MM.1S (cell line): ENCODE results near the gene FRMD4B.
"Not testable (repeated sequence)": the region's sequence is repeated elsewhere in the genome, so short reads cannot be mapped to it uniquely, and the experiment has no call there.

Experiments
- DNase-seq: peaks from one replicate; pipeline ENCODE4 v3.0.0-alpha.2; 2015
- H2AFZ ChIP-seq: fragments of 300-600 bp; sonication (generic); 2 replicates; pipeline ENCODE4 v1.6.0; 2016; ENCODE audit warnings: antibody characterized with exemption, low read length
- H3F3A ChIP-seq: fragments of 300-600 bp; sonication (generic); 2 replicates; pipeline ENCODE4 v1.6.1; 2016; ENCODE audit warnings: mild to moderate bottlenecking, antibody characterized with exemption, low read length, moderate library complexity, mixed read lengths; ENCODE audit not compliant: insufficient read depth
- H3K27ac ChIP-seq: fragments of 300-600 bp; sonication (generic); 2 replicates; pipeline ENCODE4 v1.5.1; 2016; ENCODE audit warnings: mild to moderate bottlenecking, low read length
- H3K27me3 ChIP-seq: fragments of 300-600 bp; sonication (generic); replicated peaks from 2 replicates; pipeline ENCODE4 v1.6.0; 2016; ENCODE audit warnings: low read length; ENCODE audit not compliant: insufficient read depth
- H3K36me3 ChIP-seq: fragments of 300-600 bp; sonication (generic); replicated peaks from 2 replicates; pipeline ENCODE4 v1.6.1; 2016; ENCODE audit warnings: mild to moderate bottlenecking, low read length, mixed read lengths; ENCODE audit not compliant: insufficient read depth
- H3K4me1 ChIP-seq: fragments of 300-600 bp; sonication (generic); 2 replicates; pipeline ENCODE4 v1.6.1; 2016; ENCODE audit warnings: low read length, mixed read lengths
- H3K4me2 ChIP-seq: fragments of 300-600 bp; sonication (generic); 2 replicates; pipeline ENCODE4 v1.6.0; 2016; ENCODE audit warnings: low read depth, low read length
- H3K4me3 ChIP-seq: fragments of 300-600 bp; sonication (generic); 2 replicates; pipeline ENCODE4 v1.5.1; 2016; ENCODE audit warnings: low read length, mixed read lengths
- H3K79me2 ChIP-seq: fragments of 300-600 bp; sonication (generic); 2 replicates; pipeline ENCODE4 v1.6.1; 2016; ENCODE audit warnings: mixed run types, low read length, mixed read lengths
- H3K9ac ChIP-seq: fragments of 300-600 bp; sonication (generic); 2 replicates; pipeline ENCODE4 v1.6.1; 2016; ENCODE audit warnings: low read length, mixed read lengths
- H3K9me2 ChIP-seq: fragments of 300-600 bp; sonication (generic); replicated peaks from 2 replicates; pipeline ENCODE4 v1.6.1; 2016; ENCODE audit warnings: mild to moderate bottlenecking, low read length, mixed read lengths; ENCODE audit not compliant: insufficient read depth
- H3K9me3 ChIP-seq: fragments of 300-600 bp; sonication (generic); replicated peaks from 2 replicates; pipeline ENCODE4 v1.6.1; 2016; ENCODE audit warnings: mild to moderate bottlenecking, low read length, mixed read lengths; ENCODE audit not compliant: insufficient read depth
- H4K20me1 ChIP-seq: fragments of 300-600 bp; sonication (generic); 2 replicates; pipeline ENCODE4 v1.6.1; 2016; ENCODE audit warnings: mild to moderate bottlenecking, low read length, moderate library complexity, mixed read lengths; ENCODE audit not compliant: insufficient read depth
- CTCF ChIP-seq: fragments of 300-600 bp; sonication (generic); IDR thresholded peaks from 2 replicates; pipeline ENCODE4 v1.5.1; 2016; ENCODE audit warnings: antibody characterized with exemption, low read length, mixed read lengths
- EZH2 ChIP-seq: fragments of 300-600 bp; sonication (generic); optimal IDR thresholded peaks from 2 replicates; pipeline ENCODE3; 2017; ENCODE audit warnings: low read depth, mild to moderate bottlenecking, antibody characterized with exemption, low read length, mixed read lengths
- EZH2phosphoT487 ChIP-seq: fragments of 300-600 bp; sonication (generic); IDR thresholded peaks from 2 replicates; pipeline ENCODE4 v1.6.1; 2018; ENCODE audit warnings: antibody characterized with exemption, low read length

The FRMD4B gene

GRCh38 chr3:69276884-69277283, 109.0 kb downstream of the FRMD4B start:
- no peak overlapping the region for H3K4me3 ChIP-seq
- H3K9me3 ChIP-seq: no peaks in the 10 kb centered on the region
- H3K27ac ChIP-seq: no peak overlapping the region
- TF ChIP-seq EZH2phosphoT487 (no peak), EZH2 (no peak), CTCF (no peak)
- H2AFZ ChIP-seq: no peak overlapping the region
- H3K36me3 ChIP-seq: no peaks in the 10 kb centered on the region
- H3F3A ChIP-seq: no peaks in the 10 kb centered on the region
- no peaks in the 10 kb centered on the region for H3K27me3 ChIP-seq
- H3K4me2 ChIP-seq: no peak overlapping the region
- H3K9me2 ChIP-seq: no peaks in the 10 kb centered on the region
- DNase-seq: no peak
- no peak overlapping the region for H3K9ac ChIP-seq
- no peaks in the 10 kb centered on the region for H3K79me2 ChIP-seq
- H4K20me1 ChIP-seq: no peaks in the 10 kb centered on the region
- H3K4me1 ChIP-seq: peaks cover 5% of the 10 kb centered on the region; the same call in 1 of the 2 replicates

- H3K27me3 ChIP-seq, H3K79me2 ChIP-seq, H3K4me1 ChIP-seq, H3K4me2 ChIP-seq, H2AFZ ChIP-seq, DNase-seq, H3K9me2 ChIP-seq, H3K4me3 ChIP-seq, H3K36me3 ChIP-seq, H3K27ac ChIP-seq, H4K20me1 ChIP-seq, H3K9ac ChIP-seq, H3K9me3 ChIP-seq, H3F3A ChIP-seq: not testable (repeated sequence)
Measured at GRCh38 chr3:69276191-69276590, 109.7 kb downstream of the FRMD4B start.

- TF ChIP-seq EZH2: no peak
- no peak for TF ChIP-seq EZH2phosphoT487
- no peak for TF ChIP-seq CTCF
- Histone ChIP-seq H3K27me3 (no peaks in the 10 kb centered on the region), H2AFZ (no peak overlapping the region), H3K36me3 (no peaks in the 10 kb centered on the region), H4K20me1 (no peaks in the 10 kb centered on the region), H3K79me2 (no peaks in the 10 kb centered on the region), H3K9ac (no peak overlapping the region), H3F3A (no peaks in the 10 kb centered on the region), H3K4me2 (no peak overlapping the region), H3K4me3 (no peak overlapping the region), H3K9me3 (no peaks in the 10 kb centered on the region), H3K27ac (no peak overlapping the region), H3K4me1 (no peaks in the 10 kb centered on the region), H3K9me2 (no peaks in the 10 kb centered on the region)
- DNase-seq: no peak
Measured at GRCh38 chr3:69273896-69274295, 112.0 kb downstream of the FRMD4B start.

GRCh38 chr3:69272556-69272955, 113.3 kb downstream of the FRMD4B start:
- no peaks in the 10 kb centered on the region for H3F3A ChIP-seq

More at GRCh38 chr3:69272556-69272955, 113.3 kb downstream of the FRMD4B start:
- TF ChIP-seq CTCF (no peak), EZH2 (no peak), EZH2phosphoT487 (no peak)
- H3K9me2 ChIP-seq: no peaks in the 10 kb centered on the region
- no peak overlapping the region for H3K4me2 ChIP-seq
- H3K9me3 ChIP-seq: no peaks in the 10 kb centered on the region
- no peaks in the 10 kb centered on the region for H3K27me3 ChIP-seq
- H2AFZ ChIP-seq: no peak overlapping the region
- no peak overlapping the region for H3K4me3 ChIP-seq
- DNase-seq: no peak
- no peaks in the 10 kb centered on the region for H3K79me2 ChIP-seq
- no peaks in the 10 kb centered on the region for H3K36me3 ChIP-seq
- no peak overlapping the region for H3K27ac ChIP-seq
- H3K4me1 ChIP-seq: no peaks in the 10 kb centered on the region
- no peaks in the 10 kb centered on the region for H4K20me1 ChIP-seq
- no peak overlapping the region for H3K9ac ChIP-seq
